Hepatocyte (in vitro differentiated cells): Measurements from ENCODE around the gene FAM222A. TPM values are rescaled to one million over a fixed set of nuclear protein-coding genes. Genes with fewer than 3 reads are reported as not detected.

Source experiments
- DNase-seq: peaks from one replicate; pipeline ENCODE4 v3.0.0-alpha.2; 2016; ENCODE audit warnings: low spot score
- H2AFZ ChIP-seq: fragments of 200-600 bp; sonication (generic); 2 replicates; pipeline ENCODE4 v1.6.0; 2016; ENCODE audit warnings: antibody characterized with exemption, mild to moderate bottlenecking
- H3K27ac ChIP-seq: fragments of 200-600 bp; sonication (generic); 2 replicates; pipeline ENCODE4 v1.5.1; 2016; ENCODE audit warnings: mild to moderate bottlenecking
- H3K27me3 ChIP-seq: fragments of 200-600 bp; sonication (generic); 2 replicates; pipeline ENCODE4 v1.6.1; 2016
- H3K36me3 ChIP-seq: fragments of 200-600 bp; sonication (generic); replicated peaks from 2 replicates; pipeline ENCODE4 v1.5.1; 2016; ENCODE audit warnings: low read depth; ENCODE audit not compliant: insufficient read depth
- H3K4me1 ChIP-seq: fragments of 200-600 bp; sonication (generic); 2 replicates; pipeline ENCODE4 v1.5.1; 2016; ENCODE audit warnings: mild to moderate bottlenecking, moderate library complexity; ENCODE audit not compliant: insufficient read depth
- H3K4me2 ChIP-seq: fragments of 200-600 bp; sonication (generic); 2 replicates; pipeline ENCODE4 v1.6.0; 2016
- H3K4me3 ChIP-seq: fragments of 200-600 bp; sonication (generic); 2 replicates; pipeline ENCODE4 v1.5.1; 2016; ENCODE audit warnings: mild to moderate bottlenecking
- H3K79me2 ChIP-seq: fragments of 200-600 bp; sonication (generic); 2 replicates; pipeline ENCODE4 v1.6.0; 2017; ENCODE audit warnings: mild to moderate bottlenecking
- H3K9me2 ChIP-seq: fragments of 200-600 bp; sonication (generic); replicated peaks from 2 replicates; pipeline ENCODE4 v1.6.0; 2017; ENCODE audit warnings: mild to moderate bottlenecking; ENCODE audit not compliant: insufficient read depth
- H3K9me3 ChIP-seq: fragments of 200-600 bp; sonication (generic); 2 replicates; pipeline ENCODE4 v1.5.1; 2016; ENCODE audit warnings: low read depth, mild to moderate bottlenecking
- H4K20me1 ChIP-seq: fragments of 200-600 bp; sonication (generic); 2 replicates; pipeline ENCODE4 v1.6.0; 2016; ENCODE audit warnings: mild to moderate bottlenecking; ENCODE audit not compliant: insufficient read depth, poor library complexity, severe bottlenecking
- CTCF ChIP-seq: fragments of 200-600 bp; sonication (generic); IDR thresholded peaks from 2 replicates; pipeline ENCODE4 v1.5.1; 2016; ENCODE audit warnings: antibody characterized with exemption, mild to moderate bottlenecking; ENCODE audit not compliant: poor library complexity
- EZH2 ChIP-seq: fragments of 200-600 bp; sonication (generic); IDR thresholded peaks from 2 replicates; pipeline ENCODE4 v1.6.1; 2016; ENCODE audit warnings: antibody characterized with exemption, mild to moderate bottlenecking, borderline replicate concordance
- EZH2phosphoT487 ChIP-seq: fragments of 200-600 bp; sonication (generic); IDR thresholded peaks from one replicate; pipeline ENCODE4 v1.6.1; 2018; ENCODE audit warnings: antibody characterized with exemption, mild to moderate bottlenecking, low read depth, moderate library complexity; ENCODE audit not compliant: unreplicated experiment, severe bottlenecking
- WGBS: methylation state at CpG from one replicate; pipeline ENCODE4 v1.1.6; 2016; ENCODE audit warnings: low lambda C conversion rate; ENCODE audit errors: missing lambda C conversion rate; 5-methylcytosine and 5-hydroxymethylcytosine counted together
- polyA plus RNA-seq: library from polyadenylated mRNA; unstranded; fragments of >200 nt; fragmentation: Nextera tagmentation; extraction: Ambion mirVana; gene quantifications from 2 replicates; pipeline ENCODE4 v1.2.1, GENCODE V29; 2016
- total RNA-seq: library from RNA; depleted of rRNA; stranded (reverse); fragments of >200 nt; gene quantifications from 2 replicates; pipeline ENCODE4 v1.2.3, GENCODE V29; 2014

Gene FAM222A
- total and polyA plus RNA-seq, 2 experiments from 2014 or later: 7.4 to 11.3 TPM

DNA sequence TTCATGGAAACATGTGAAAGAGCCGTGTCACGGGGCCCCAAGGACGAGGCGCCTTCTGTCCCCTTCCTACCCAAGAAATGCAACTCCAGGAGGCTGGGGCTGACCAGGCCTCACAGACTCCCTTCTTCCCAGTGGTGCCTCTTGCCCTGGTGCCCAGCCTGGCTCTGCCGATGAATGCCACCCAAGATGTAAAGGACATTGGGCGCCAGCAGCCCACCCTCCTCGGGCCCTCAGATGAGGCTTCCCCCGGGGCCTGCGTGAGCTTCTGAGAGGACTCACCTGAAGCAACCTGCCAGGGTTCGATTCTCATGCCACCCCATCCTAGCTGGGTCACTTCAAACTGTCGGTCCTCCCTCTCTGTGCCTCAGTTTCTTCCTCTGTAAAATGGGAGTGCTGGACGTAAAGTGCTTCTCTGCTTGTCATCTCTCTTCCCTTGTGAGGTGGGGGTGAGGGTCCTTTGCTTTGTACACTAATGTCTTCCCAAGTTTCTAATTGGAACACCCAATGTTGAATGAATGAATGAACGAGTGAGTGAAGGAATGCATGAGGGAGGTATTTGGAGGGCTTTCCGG lies 10.8 kb downstream of the FAM222A start:
- Histone ChIP-seq H3K27ac (no peak overlapping the region), H3K9me3 (no peaks in the 10 kb centered on the region), H3K4me1 (peaks cover 3% of the 10 kb centered on the region), H2AFZ (no peak overlapping the region), H3K4me3 (no peak overlapping the region), H3K79me2 (no peaks in the 10 kb centered on the region), H3K36me3 (no peaks in the 10 kb centered on the region), H3K27me3 (no peaks in the 10 kb centered on the region), H3K4me2 (no peak overlapping the region), H4K20me1 (no peaks in the 10 kb centered on the region), H3K9me2 (no peaks in the 10 kb centered on the region)
- WGBS: 98% methylated on average over 14 of the region's 14 CpGs
- no peak for TF ChIP-seq EZH2phosphoT487
- no peak for TF ChIP-seq EZH2
- TF ChIP-seq CTCF: no peak
- no peak for DNase-seq

GRCh38 chr12:109725321-109726105 lies 11.9 kb downstream of the FAM222A start:
- H3K27me3 ChIP-seq: no peaks in the 10 kb centered on the region
- H3K27ac ChIP-seq: no peak overlapping the region
- H4K20me1 ChIP-seq: no peaks in the 10 kb centered on the region
- H3K4me1 ChIP-seq: peaks cover 3% of the 10 kb centered on the region
- TF ChIP-seq CTCF: no peak
- TF ChIP-seq EZH2phosphoT487: no peak
- no peak for TF ChIP-seq EZH2
- H3K4me3 ChIP-seq: no peak overlapping the region
- no peaks in the 10 kb centered on the region for H3K9me2 ChIP-seq
- no peaks in the 10 kb centered on the region for H3K79me2 ChIP-seq
- no peaks in the 10 kb centered on the region for H3K9me3 ChIP-seq
- WGBS: 79% methylated on average over 24 of the region's 24 CpGs
- H2AFZ ChIP-seq: no peak overlapping the region
- no peaks in the 10 kb centered on the region for H3K36me3 ChIP-seq
- no peak for DNase-seq
- no peak overlapping the region for H3K4me2 ChIP-seq

DNA sequence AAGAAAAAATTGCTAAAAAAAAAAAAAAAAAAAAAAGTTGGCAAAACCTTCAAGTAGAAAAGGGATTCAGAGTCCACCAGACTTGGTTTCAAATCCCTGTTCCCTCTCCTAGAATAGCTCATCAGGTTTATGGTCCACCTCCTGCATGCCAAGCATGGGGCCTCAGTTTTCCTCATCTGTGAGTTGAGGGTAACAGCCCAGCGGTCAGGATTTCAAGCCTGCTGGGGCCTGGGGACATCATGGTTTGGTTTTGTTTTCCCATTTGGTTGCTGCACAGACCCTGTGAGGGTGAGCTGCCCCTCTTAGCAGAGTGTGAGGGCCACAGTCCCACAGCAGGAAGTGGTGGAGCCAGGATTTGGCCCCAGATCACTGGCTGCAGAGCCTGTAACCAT lies 12.5 kb downstream of the FAM222A start:
- H3K27ac ChIP-seq: no peak overlapping the region
- H4K20me1 ChIP-seq: no peaks in the 10 kb centered on the region
- no peak overlapping the region for H2AFZ ChIP-seq
- no peaks in the 10 kb centered on the region for H3K9me3 ChIP-seq
- no peaks in the 10 kb centered on the region for H3K27me3 ChIP-seq
- no peak overlapping the region for H3K4me3 ChIP-seq
- no peak for DNase-seq
- no peaks in the 10 kb centered on the region for H3K36me3 ChIP-seq
- 100% methylated on average over 1 of the region's 1 CpG for WGBS
- H3K9me2 ChIP-seq: no peaks in the 10 kb centered on the region
- no peak overlapping the region for H3K4me2 ChIP-seq
- no peak for TF ChIP-seq CTCF
- TF ChIP-seq EZH2phosphoT487: no peak
- no peaks in the 10 kb centered on the region for H3K79me2 ChIP-seq
- peaks cover 3% of the 10 kb centered on the region for H3K4me1 ChIP-seq
